Sigmoid colon (tissue), 7 donors: ENCODE results near the gene PAFAH1B2. TPM values are rescaled to one million over a fixed set of nuclear protein-coding genes. Genes with fewer than 3 reads are reported as not detected.

Source experiments
- DNase-seq: peaks from one replicate; pipeline ENCODE4 v3.0.0-alpha.2; 2019
- H3K27ac ChIP-seq, 4 donors: fragments of 200-600 bp; sonication (generic); one replicate each; pipeline ENCODE4 v1.5.1; 2016 to 2019; ENCODE audit warnings: mild to moderate bottlenecking in 1 of 4
- H3K27me3 ChIP-seq, 3 donors: fragments of 200-600 bp; sonication (generic); one replicate each; pipeline ENCODE4 v1.5.1; 2019; ENCODE audit warnings: mild to moderate bottlenecking in 1 of 3
- H3K36me3 ChIP-seq, 4 donors: fragments of 200-600 bp; sonication (generic); one replicate each; pipeline ENCODE4 v1.5.1; 2016 to 2019
- H3K4me1 ChIP-seq, 4 donors: fragments of 200-600 bp; sonication (generic); one replicate each; pipeline ENCODE4 v1.5.1; 2017 to 2019
- H3K4me3 ChIP-seq, 4 donors: fragments of 200-600 bp; sonication (generic); one replicate each; pipeline ENCODE4 v1.5.1; 2017 to 2019; ENCODE audit warnings: mild to moderate bottlenecking in 2 of 4, moderate library complexity in 1 of 4
- H3K9me3 ChIP-seq, 4 donors: fragments of 200-600 bp in 3 of 4; sonication (generic) in 3 of 4; one replicate each; pipeline versions ENCODE4 v1.5.1 to v1.6.1; 2013 to 2019
- CTCF ChIP-seq, 4 experiments: fragments of 450-650 bp in 3 of 4; fragments of 200-600 bp in 1 of 4; IDR thresholded peaks; one replicate each; pipeline ENCODE4 v1.5.1; 2016 to 2019; ENCODE audit warnings: antibody characterized with exemption in 4 of 4, mild to moderate bottlenecking in 3 of 4, moderate library complexity in 2 of 4
- EP300 ChIP-seq, 4 donors: sonication (generic); formaldehyde crosslinking; IDR thresholded peaks; one replicate each; pipeline ENCODE4 v1.6.1; 2017; ENCODE audit warnings: antibody characterized with exemption in 4 of 4
- POLR2A ChIP-seq, 2 donors: fragments of 450-650 bp; IDR thresholded peaks; one replicate each; pipeline ENCODE4 v1.6.1; 2016; ENCODE audit warnings: antibody characterized with exemption in 2 of 2, mild to moderate bottlenecking in 2 of 2, moderate library complexity in 2 of 2
- POLR2AphosphoS5 ChIP-seq, 4 donors: sonication (generic); formaldehyde crosslinking; IDR thresholded peaks; one replicate each; pipeline ENCODE4 v1.6.1; 2017; ENCODE audit warnings: antibody characterized with exemption in 4 of 4
- WGBS, 2 donors: extraction: QIAGEN DNeasy Blood & Tissue Kit; methylation state at CpG; one replicate each; pipeline ENCODE4 v1.1.7; 2013; 5-methylcytosine and 5-hydroxymethylcytosine counted together
- intact Hi-C: fragments of 100-400 bp; cut with DNase I; formaldehyde crosslinking; loops from one replicate; pipeline ENCODE4 v1.15.1; 2023
- polyA plus RNA-seq, 3 donors: library from polyadenylated mRNA; stranded (reverse); fragments of 200-250 nt; gene quantifications; one replicate each; pipeline ENCODE4 v1.2.3, GENCODE V29; 2013
- total RNA-seq, 4 donors: library from RNA; depleted of rRNA; stranded (reverse); fragments of >200 nt; gene quantifications; one replicate each; pipeline ENCODE4 v1.1.0, GENCODE V29; 2016
- donor health status: healthy with polysubstance abuse.
- donor health status: Bipolar disorder and iron deficiency.
- donor health status: healthy.

The PAFAH1B2 gene
- total and polyA plus RNA-seq, 7 donors = 26.0 to 76.4 (median 42.1) TPM

- no peak overlapping the region for H3K27ac ChIP-seq
- DNase-seq = no peak
- no peak for TF ChIP-seq POLR2AphosphoS5 (IDR thresholded peaks at IDR 0.05)
- no peak for TF ChIP-seq EP300 (IDR thresholded peaks at IDR 0.05)
- TF ChIP-seq POLR2A (IDR thresholded peaks at IDR 0.05) = no peak
- no peak for TF ChIP-seq CTCF (IDR thresholded peaks at IDR 0.05)
- H3K27me3 ChIP-seq = no peaks in the 10 kb centered on the region
- H3K36me3 ChIP-seq = no peaks in the 10 kb centered on the region
- no peaks in the 10 kb centered on the region for H3K9me3 ChIP-seq
- intact Hi-C loops = no loop called here
- no peak overlapping the region for H3K4me3 ChIP-seq
- no peaks in the 10 kb centered on the region for H3K4me1 ChIP-seq
These were observed 22.9 kb upstream of the PAFAH1B2 start for GRCh38 chr11:117121176-117121575.

DNA sequence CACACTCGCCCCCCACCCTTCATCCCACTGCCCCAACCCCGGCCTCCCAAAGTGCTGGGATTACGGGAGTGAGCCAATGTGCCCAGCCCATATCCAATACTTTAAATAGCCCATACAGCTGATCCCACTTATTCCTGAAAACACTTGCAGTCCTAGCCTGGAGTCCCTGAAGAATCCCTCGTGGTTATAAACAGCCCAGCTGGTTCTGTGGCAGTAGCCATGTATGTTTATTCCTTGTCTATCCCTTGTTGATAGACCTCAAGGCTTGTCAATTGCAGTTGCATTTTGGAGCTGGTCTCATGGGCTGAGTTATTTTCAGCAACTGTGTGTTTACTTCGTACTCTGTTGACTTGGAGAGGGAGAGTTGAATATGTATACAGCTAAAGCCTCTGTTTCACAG lies 21.5 kb upstream of the PAFAH1B2 start:
- TF ChIP-seq CTCF (IDR thresholded peaks at IDR 0.05) (no peak), EP300 (IDR thresholded peaks at IDR 0.05) (no peak), POLR2AphosphoS5 (IDR thresholded peaks at IDR 0.05) (no peak), POLR2A (IDR thresholded peaks at IDR 0.05) (no peak)
- intact Hi-C loops = no loop called here
- Histone ChIP-seq H3K36me3 (no peaks in the 10 kb centered on the region), H3K4me3 (no peak overlapping the region), H3K27me3 (no peaks in the 10 kb centered on the region), H3K27ac (no peak overlapping the region), H3K4me1 (no peaks in the 10 kb centered on the region), H3K9me3 (no peaks in the 10 kb centered on the region)
- DNase-seq = no peak
- WGBS, 2 donors = 77% methylated on average over 5 of the region's 5 CpGs

- no peak overlapping the region for H3K27ac ChIP-seq
- intact Hi-C loops = no loop called here
- TF ChIP-seq CTCF (IDR thresholded peaks at IDR 0.05) = no peak
These were observed 17.7 kb upstream of the PAFAH1B2 start for GRCh38 chr11:117126223-117126965.

GRCh38 chr11:117127171-117127901 lies 16.8 kb upstream of the PAFAH1B2 start:
- Histone ChIP-seq H3K36me3 (no peaks in the 10 kb centered on the region), H3K4me1 (no peaks in the 10 kb centered on the region), H3K27ac (no peak overlapping the region), H3K9me3 (no peaks in the 10 kb centered on the region), H3K27me3 (no peaks in the 10 kb centered on the region), H3K4me3 (no peak overlapping the region)
- TF ChIP-seq EP300 (IDR thresholded peaks at IDR 0.05) = no peak
- no peak for TF ChIP-seq CTCF (IDR thresholded peaks at IDR 0.05)
- no peak for TF ChIP-seq POLR2A (IDR thresholded peaks at IDR 0.05)
- TF ChIP-seq POLR2AphosphoS5 (IDR thresholded peaks at IDR 0.05) = no peak
- no peak for DNase-seq
- WGBS, 2 donors = 84% methylated on average over 6 of the region's 6 CpGs
- intact Hi-C loops = no loop called here

More at GRCh38 chr11:117126223-117126965, 17.7 kb upstream of the PAFAH1B2 start:
- DNase-seq = no peak
- WGBS, 2 donors = 87 to 91% methylated on average over 7 of the region's 7 CpGs
- Histone ChIP-seq H3K4me3 (no peak overlapping the region), H3K36me3 (no peaks in the 10 kb centered on the region), H3K4me1 (no peaks in the 10 kb centered on the region), H3K27me3 (no peaks in the 10 kb centered on the region), H3K9me3 (no peaks in the 10 kb centered on the region)
